GM23248 (cell line): Measurements from ENCODE around the gene LPIN3. TPM values are rescaled to one million over a fixed set of nuclear protein-coding genes. Genes with fewer than 3 reads are reported as not detected.

Experiments
- DNase-seq: peaks from one replicate; pipeline ENCODE4 v3.0.0-alpha.2; 2015
- H2AFZ ChIP-seq: fragments of 200-600 bp; sonication (generic); 2 replicates; pipeline ENCODE4 v1.6.1; 2016; ENCODE audit warnings: antibody characterized with exemption
- H3F3A ChIP-seq: fragments of 200-600 bp; sonication (generic); 2 replicates; pipeline ENCODE4 v1.6.1; 2016; ENCODE audit warnings: mild to moderate bottlenecking, antibody characterized with exemption, mixed run types; ENCODE audit not compliant: insufficient read depth
- H3K27ac ChIP-seq: fragments of 200-600 bp; sonication (generic); 2 replicates; pipeline ENCODE4 v1.5.1; 2016; ENCODE audit warnings: mild to moderate bottlenecking
- H3K27me3 ChIP-seq: fragments of 200-600 bp; sonication (generic); replicated peaks from 2 replicates; pipeline ENCODE4 v1.6.1; 2016; ENCODE audit warnings: mild to moderate bottlenecking; ENCODE audit not compliant: insufficient read depth
- H3K36me3 ChIP-seq: fragments of 200-600 bp; sonication (generic); 2 replicates; pipeline ENCODE4 v1.6.1; 2016; ENCODE audit warnings: low read depth, mild to moderate bottlenecking
- H3K4me1 ChIP-seq: fragments of 200-600 bp; sonication (generic); 2 replicates; pipeline ENCODE4 v1.6.1; 2016; ENCODE audit warnings: mild to moderate bottlenecking; ENCODE audit not compliant: insufficient read depth
- H3K4me2 ChIP-seq: fragments of 200-600 bp; sonication (generic); one replicate; pipeline ENCODE4 v1.6.1; 2016; ENCODE audit warnings: mild to moderate bottlenecking; ENCODE audit not compliant: unreplicated experiment
- H3K4me3 ChIP-seq: fragments of 200-600 bp; sonication (generic); 2 replicates; pipeline ENCODE4 v1.5.1; 2016; ENCODE audit warnings: mild to moderate bottlenecking
- H3K79me2 ChIP-seq: fragments of 200-600 bp; sonication (generic); 2 replicates; pipeline ENCODE4 v1.6.1; 2016; ENCODE audit warnings: mild to moderate bottlenecking; ENCODE audit not compliant: insufficient read depth
- H3K9ac ChIP-seq: fragments of 200-600 bp; sonication (generic); 2 replicates; pipeline ENCODE4 v1.6.1; 2016; ENCODE audit warnings: mild to moderate bottlenecking
- H3K9me2 ChIP-seq: fragments of 200-600 bp; sonication (generic); 2 replicates; pipeline ENCODE4 v1.6.1; 2016; ENCODE audit warnings: mixed run types, mild to moderate bottlenecking, moderate library complexity; ENCODE audit not compliant: insufficient read depth
- H3K9me3 ChIP-seq: fragments of 200-600 bp; sonication (generic); one replicate; pipeline ENCODE4 v1.6.1; 2017; ENCODE audit warnings: low read depth
- H4K20me1 ChIP-seq: fragments of 200-600 bp; sonication (generic); 2 replicates; pipeline ENCODE4 v1.6.0; 2016; ENCODE audit not compliant: insufficient read depth
- EZH2 ChIP-seq: fragments of 200-600 bp; sonication (generic); IDR thresholded peaks from 2 replicates; pipeline ENCODE4 v1.6.1; 2018; ENCODE audit warnings: antibody characterized with exemption, mild to moderate bottlenecking; ENCODE audit not compliant: insufficient read depth, poor library complexity, severe bottlenecking
- EZH2phosphoT487 ChIP-seq: fragments of 200-600 bp; sonication (generic); IDR thresholded peaks from 2 replicates; pipeline ENCODE4 v1.6.1; 2018; ENCODE audit warnings: antibody characterized with exemption, moderate library complexity, mild to moderate bottlenecking, low read depth; ENCODE audit not compliant: insufficient read depth
- WGBS, 2 experiments: methylation state at CpG; one replicate each; pipeline ENCODE4 v1.1.6; 2015 to 2017; ENCODE audit warnings: low lambda C conversion rate in 2 of 2, low coverage in 1 of 2; ENCODE audit errors: missing lambda C conversion rate in 2 of 2; 5-methylcytosine and 5-hydroxymethylcytosine counted together
- in situ Hi-C: fragments of 300-500 bp; cut with MboI; formaldehyde crosslinking; loops from 2 replicates; pipeline ENCODE4 v1.15.0; 2020
- polyA plus RNA-seq: library from polyadenylated mRNA; unstranded; fragments of >200 nt; fragmentation: Nextera tagmentation; extraction: Ambion mirVana; gene quantifications from 2 replicates; pipeline ENCODE4 v1.2.1, GENCODE V29; 2016
- total RNA-seq: library from RNA; depleted of rRNA; stranded (reverse); fragments of >200 nt; shearing (Covaris generic); gene quantifications from 2 replicates; pipeline ENCODE4 v1.2.3, GENCODE V29; 2014

The LPIN3 gene
- total and polyA plus RNA-seq, 2 experiments from 2014 or later: 11.5 to 13.0 TPM

- WGBS, 2 experiments: 14 to 15% methylated on average over 14 of the region's 14 CpGs
- in situ Hi-C loops: loop anchor here (25.0 kb wide), 1 partner anchor 342 kb away; no protein-coding TSS in a partner anchor
- Histone ChIP-seq H2AFZ (peak overlapping the region; percentile 83), H3F3A (peaks cover 23% of the 10 kb centered on the region), H3K27me3 (no peaks in the 10 kb centered on the region), H3K36me3 (no peaks in the 10 kb centered on the region), H3K9me3 (no peaks in the 10 kb centered on the region), H3K27ac (peak overlapping the region; percentile 95), H3K9ac (peak overlapping the region; percentile 76), H3K9me2 (no peaks in the 10 kb centered on the region), H3K4me3 (peak overlapping the region; percentile 48), H3K79me2 (no peaks in the 10 kb centered on the region), H4K20me1 (no peaks in the 10 kb centered on the region), H3K4me1 (peaks cover 18% of the 10 kb centered on the region), H3K4me2 (peak overlapping the region; percentile 84)
- DNase-seq: peak; percentile 98
- TF ChIP-seq EZH2phosphoT487 (no peak), EZH2 (no peak)
These were observed 10.9 kb upstream of the LPIN3 start for GRCh38 chr20:41329435-41330342.

GRCh38 chr20:41330343-41330720, 10.3 kb upstream of the LPIN3 start:
- H3K9me3 ChIP-seq: no peaks in the 10 kb centered on the region
- peaks cover 23% of the 10 kb centered on the region for H3F3A ChIP-seq
- no peaks in the 10 kb centered on the region for H3K79me2 ChIP-seq
- H2AFZ ChIP-seq: peak overlapping the region; percentile 83
- in situ Hi-C loops: loop anchor here (25.0 kb wide), 1 partner anchor 343 kb away; no protein-coding TSS in a partner anchor
- TF ChIP-seq EZH2: no peak
- TF ChIP-seq EZH2phosphoT487: no peak
- peak overlapping the region; percentile 95 for H3K27ac ChIP-seq
- WGBS, 2 experiments: 54 to 56% methylated on average over 5 of the region's 5 CpGs
- no peaks in the 10 kb centered on the region for H3K9me2 ChIP-seq
- peak overlapping the region; percentile 76; the same call in 1 of the 2 replicates for H3K9ac ChIP-seq
- peaks cover 18% of the 10 kb centered on the region for H3K4me1 ChIP-seq
- no peaks in the 10 kb centered on the region for H3K36me3 ChIP-seq
- no peaks in the 10 kb centered on the region for H3K27me3 ChIP-seq
- no peak overlapping the region for H3K4me3 ChIP-seq
- DNase-seq: peak; percentile 45
- H3K4me2 ChIP-seq: no peak overlapping the region
- no peaks in the 10 kb centered on the region for H4K20me1 ChIP-seq

GRCh38 chr20:41330941-41331340, 9.7 kb upstream of the LPIN3 start:
- Histone ChIP-seq H3K9ac (no peak overlapping the region), H2AFZ (no peak overlapping the region), H3K4me1 (peaks cover 18% of the 10 kb centered on the region), H3K4me2 (no peak overlapping the region), H3K9me3 (no peaks in the 10 kb centered on the region), H3K79me2 (no peaks in the 10 kb centered on the region), H3K4me3 (no peak overlapping the region), H3K36me3 (no peaks in the 10 kb centered on the region), H3F3A (peaks cover 23% of the 10 kb centered on the region), H3K27me3 (no peaks in the 10 kb centered on the region), H4K20me1 (no peaks in the 10 kb centered on the region), H3K9me2 (no peaks in the 10 kb centered on the region), H3K27ac (no peak overlapping the region)
- 100% methylated on average over 1 of the region's 1 CpG for WGBS, 2 experiments
- in situ Hi-C loops: loop anchor here (25.0 kb wide), 1 partner anchor 344 kb away; no protein-coding TSS in a partner anchor
- no peak for DNase-seq
- TF ChIP-seq EZH2phosphoT487 (no peak), EZH2 (no peak)

GRCh38 chr20:41331731-41332130, 8.9 kb upstream of the LPIN3 start:
- Histone ChIP-seq H3F3A (peaks cover 23% of the 10 kb centered on the region), H3K27me3 (no peaks in the 10 kb centered on the region), H2AFZ (no peak overlapping the region), H3K4me3 (no peak overlapping the region), H3K27ac (no peak overlapping the region), H3K36me3 (no peaks in the 10 kb centered on the region), H3K79me2 (no peaks in the 10 kb centered on the region), H3K9me3 (no peaks in the 10 kb centered on the region), H3K9me2 (no peaks in the 10 kb centered on the region), H4K20me1 (no peaks in the 10 kb centered on the region), H3K9ac (no peak overlapping the region), H3K4me1 (peaks cover 18% of the 10 kb centered on the region), H3K4me2 (no peak overlapping the region)
- WGBS, 2 experiments: 97% methylated on average over 4 of the region's 4 CpGs
- TF ChIP-seq EZH2 (no peak), EZH2phosphoT487 (no peak)
- DNase-seq: no peak
- in situ Hi-C loops: loop anchor here (25.0 kb wide), 1 partner anchor 344 kb away; no protein-coding TSS in a partner anchor
